HEK293 (cell line): Measurements from ENCODE around the gene PRDX2.
A peak's percentile ranks its signal among the peaks of the same experiment; 100 is the strongest.

Experiments used
- CTCF ChIA-PET: fragments of 350-600 bp; formaldehyde crosslinking; extraction: SDS; loops from one replicate; lab custom pipeline; 2021; ENCODE audit warnings: antibody characterized with exemption; lab: Yijun Ruan, JAX
- POLR2A ChIA-PET: fragments of 300-600 bp; formaldehyde crosslinking; extraction: SDS; loops from one replicate; lab custom pipeline; 2020; ENCODE audit warnings: antibody characterized with exemption, inconsistent platforms; lab: Yijun Ruan, JAX
- H3K27ac ChIP-seq: fragments of 200-500 bp; sonication (Bioruptor generic); 2 replicates; pipeline ENCODE4 v1.5.1; 2014; ENCODE audit warnings: low read depth, low read length, control low read depth, inconsistent platforms; ENCODE audit errors: extremely low read depth
- H3K36me3 ChIP-seq, 2 experiments: fragments of 200-500 bp in 1 of 2; sonication (Bioruptor generic) in 1 of 2; 1 replicate in 1 of 2; 2 replicates in 1 of 2; pipeline ENCODE4 v1.5.1; 2014 to 2017; ENCODE audit warnings: inconsistent platforms in 2 of 2, low read length in 2 of 2; ENCODE audit not compliant: control insufficient read depth in 2 of 2, insufficient read depth in 1 of 2
- H3K4me1 ChIP-seq: fragments of 200-500 bp; sonication (Bioruptor generic); 2 replicates; pipeline ENCODE4 v1.5.1; 2014; ENCODE audit warnings: mild to moderate bottlenecking, low read length, inconsistent platforms; ENCODE audit not compliant: control insufficient read depth, insufficient read depth
- H3K4me3 ChIP-seq: 2 replicates; pipeline ENCODE4 v1.5.1; 2011; ENCODE audit warnings: low read depth, mild to moderate bottlenecking, control low read depth, low read length, moderate library complexity
- H3K9me3 ChIP-seq: fragments of 200-500 bp; sonication (Bioruptor generic); 2 replicates; pipeline ENCODE4 v1.5.1; 2014; ENCODE audit warnings: low read depth, low read length, inconsistent platforms; ENCODE audit not compliant: control insufficient read depth, insufficient read depth
- ELK4 ChIP-seq: IDR thresholded peaks from 2 replicates; pipeline ENCODE4 v1.6.1; 2011; ENCODE audit warnings: mild to moderate bottlenecking, low read depth, low read length, borderline replicate concordance
- GLIS1 ChIP-seq: fragments of 450-650 bp; formaldehyde crosslinking; IDR thresholded peaks from 2 replicates; pipeline ENCODE4 v1.5.1; 2016; ENCODE audit warnings: missing biosample characterization, missing genetic modification characterization
- GLIS2 ChIP-seq: fragments of 450-650 bp; formaldehyde crosslinking; IDR thresholded peaks from 2 replicates; pipeline ENCODE4 v1.5.1; 2016; ENCODE audit warnings: missing biosample characterization, missing genetic modification characterization
- IKZF3 ChIP-seq: fragments of 450-650 bp; IDR thresholded peaks from 2 replicates; pipeline ENCODE4 v1.5.0; 2018; ENCODE audit warnings: missing biosample characterization, mild to moderate bottlenecking, missing genetic modification characterization, moderate library complexity
- KLF1 ChIP-seq: fragments of 450-650 bp; formaldehyde crosslinking; IDR thresholded peaks from 2 replicates; pipeline ENCODE4 v1.5.1; 2016; ENCODE audit warnings: missing biosample characterization, missing genetic modification characterization
- PRDM6 ChIP-seq: fragments of 450-650 bp; formaldehyde crosslinking; IDR thresholded peaks from 2 replicates; pipeline ENCODE4 v1.5.1; 2017; ENCODE audit warnings: missing biosample characterization, missing genetic modification characterization
- ZBTB20 ChIP-seq: fragments of 450-650 bp; formaldehyde crosslinking; IDR thresholded peaks from 2 replicates; pipeline ENCODE4 v1.5.1; 2016; ENCODE audit warnings: missing biosample characterization, missing genetic modification characterization
- ZBTB26 ChIP-seq: fragments of 450-650 bp; formaldehyde crosslinking; optimal IDR thresholded peaks from 2 replicates; pipeline ENCODE3; 2016; ENCODE audit warnings: missing biosample characterization, mild to moderate bottlenecking, missing genetic modification characterization
- ZFP3 ChIP-seq: fragments of 450-650 bp; formaldehyde crosslinking; IDR thresholded peaks from 2 replicates; pipeline ENCODE4 v1.5.1; 2016; ENCODE audit warnings: low read depth, missing biosample characterization, missing genetic modification characterization
- ZIC2 ChIP-seq: fragments of 450-650 bp; formaldehyde crosslinking; IDR thresholded peaks from 2 replicates; pipeline ENCODE4 v1.5.1; 2016; ENCODE audit warnings: missing biosample characterization, missing genetic modification characterization
- ZNF121 ChIP-seq: fragments of 450-650 bp; formaldehyde crosslinking; IDR thresholded peaks from 2 replicates; pipeline ENCODE4 v1.5.1; 2016; ENCODE audit warnings: missing biosample characterization, missing genetic modification characterization
- ZNF18 ChIP-seq: fragments of 450-650 bp; formaldehyde crosslinking; IDR thresholded peaks from 2 replicates; pipeline ENCODE4 v1.5.1; 2016; ENCODE audit warnings: missing biosample characterization, missing genetic modification characterization
- ZNF341 ChIP-seq: fragments of 450-650 bp; formaldehyde crosslinking; IDR thresholded peaks from 2 replicates; pipeline ENCODE4; 2016; ENCODE audit warnings: low read depth, missing biosample characterization, missing genetic modification characterization
- ZNF354C ChIP-seq: fragments of 450-650 bp; formaldehyde crosslinking; IDR thresholded peaks from 2 replicates; pipeline ENCODE4 v1.5.1; 2016; ENCODE audit warnings: missing biosample characterization, missing genetic modification characterization, low read depth, borderline replicate concordance
- ZNF391 ChIP-seq: fragments of 450-650 bp; formaldehyde crosslinking; IDR thresholded peaks from 2 replicates; pipeline ENCODE4 v1.5.1; 2016; ENCODE audit warnings: low read depth, missing biosample characterization, missing genetic modification characterization, borderline replicate concordance
- ZNF514 ChIP-seq: fragments of 450-650 bp; formaldehyde crosslinking; IDR thresholded peaks from 2 replicates; pipeline ENCODE4 v1.5.1; 2016; ENCODE audit warnings: missing biosample characterization, missing genetic modification characterization
- ZNF585B ChIP-seq: fragments of 450-650 bp; formaldehyde crosslinking; IDR thresholded peaks from 2 replicates; pipeline ENCODE4 v1.5.1; 2016; ENCODE audit warnings: missing biosample characterization, missing genetic modification characterization
- ZNF596 ChIP-seq: fragments of 450-650 bp; IDR thresholded peaks from 2 replicates; pipeline ENCODE4 v1.5.0; 2018; ENCODE audit warnings: missing biosample characterization, mild to moderate bottlenecking, missing genetic modification characterization, moderate library complexity
- ZNF623 ChIP-seq: fragments of 450-650 bp; formaldehyde crosslinking; IDR thresholded peaks from 2 replicates; pipeline ENCODE4 v1.5.1; 2016; ENCODE audit warnings: missing biosample characterization, missing genetic modification characterization
- ZNF76 ChIP-seq: fragments of 450-650 bp; formaldehyde crosslinking; IDR thresholded peaks from 2 replicates; pipeline ENCODE4; 2016; ENCODE audit warnings: low read depth, missing biosample characterization, missing genetic modification characterization, borderline replicate concordance

Gene PRDX2

GRCh38 chr19:12788682-12789097, 12.9 kb downstream of the PRDX2 start (continued):
- TF ChIP-seq PRDM6 (tag by site-specific recombination) (no peak), ZNF596 (tag by site-specific recombination) (no peak), IKZF3 (tag by site-specific recombination) (peak; percentile 57; the same call in 1 of the 2 replicates), ZNF121 (no peak), ZNF514 (tag by site-specific recombination) (no peak), ZNF341 (tag by site-specific recombination) (no peak), ZNF391 (peak; percentile 49; the same call in 1 of the 2 replicates), ZNF76 (peak; percentile 54; the same call in 1 of the 2 replicates), ZNF623 (tag by site-specific recombination) (no peak), GLIS2 (peak; percentile 75), ZIC2 (tag by site-specific recombination) (peak; percentile 93), ZFP3 (no peak), ZBTB26 (tag by site-specific recombination) (peak; percentile 34)

GRCh38 chr19:12788042-12788681, 13.4 kb downstream of the PRDX2 start:
- H3K27ac ChIP-seq: peak overlapping the region; percentile 20; the same call in 1 of the 2 replicates
- POLR2A ChIA-PET: interaction anchor here (0.6 to 1.7 kb wide), 6 partner anchors 9 to 1459 kb away, joined by 3 to 7 read pairs (median 4); partner anchors contain the start of genes PRDX2, THSD8 and TRIR
- no peaks in the 10 kb centered on the region for H3K36me3 ChIP-seq
- H3K4me3 ChIP-seq: no peak overlapping the region
- CTCF ChIA-PET: interaction anchor here (1.0 to 3.4 kb wide), 6 partner anchors 8 to 28 kb away, joined by 3 to 20 read pairs (median 8); no protein-coding TSS in a partner anchor
- no peaks in the 10 kb centered on the region for H3K9me3 ChIP-seq
- peaks cover 21% of the 10 kb centered on the region for H3K4me1 ChIP-seq
- TF ChIP-seq ZNF585B (tag by site-specific recombination) (no peak), ZNF18 (tag by site-specific recombination) (no peak), ZBTB20 (tag by site-specific recombination) (peak; percentile 44; the same call in 1 of the 2 replicates), ELK4 (no peak)
- TF ChIP-seq, all 188 proteins: peak for 1

GRCh38 chr19:12787458-12787857, 14.1 kb downstream of the PRDX2 start:
- H3K4me3 ChIP-seq: no peak overlapping the region
- H3K4me1 ChIP-seq: peaks cover 19% of the 10 kb centered on the region
- no peak overlapping the region for H3K27ac ChIP-seq
- CTCF ChIA-PET: interaction anchor here (0.6 to 3.4 kb wide), 5 partner anchors 9 to 190 kb away, joined by 3 to 20 read pairs (median 4); no protein-coding TSS in a partner anchor
- H3K9me3 ChIP-seq: no peaks in the 10 kb centered on the region
- H3K36me3 ChIP-seq: no peaks in the 10 kb centered on the region
- peak; percentile 26; the same call in 1 of the 2 replicates for TF ChIP-seq KLF1 (tag by site-specific recombination)
- TF ChIP-seq ZNF354C (tag by site-specific recombination): no peak
- peak; percentile 76 for TF ChIP-seq GLIS1
- TF ChIP-seq, all 188 proteins: peak for 2
- POLR2A ChIA-PET: interaction anchor here (1.0 to 1.7 kb wide), 2 partner anchors 10 to 53 kb away, joined by 4 to 7 read pairs; partner anchors contain the start of gene TRIR
